KMS-11 (cell line): Measurements from ENCODE around the gene KIF7.

Source experiments
- H2AFZ ChIP-seq: fragments of 200-600 bp; sonication (generic); 2 replicates; pipeline ENCODE4 v1.6.1; 2016; ENCODE audit warnings: antibody characterized with exemption, mixed run types, low read depth
- H3K27ac ChIP-seq: fragments of 200-600 bp; sonication (generic); 2 replicates; pipeline ENCODE4 v1.6.1; 2016; ENCODE audit warnings: mild to moderate bottlenecking, mixed run types
- H3K27me3 ChIP-seq: fragments of 200-600 bp; sonication (generic); 2 replicates; pipeline ENCODE4 v1.6.1; 2017; ENCODE audit warnings: mild to moderate bottlenecking, low read depth, mixed run types, moderate library complexity; ENCODE audit not compliant: insufficient read depth
- H3K36me3 ChIP-seq: fragments of 200-600 bp; sonication (generic); 2 replicates; pipeline ENCODE4 v1.6.1; 2017; ENCODE audit warnings: mild to moderate bottlenecking, mixed run types; ENCODE audit not compliant: insufficient read depth
- H3K4me1 ChIP-seq: fragments of 200-600 bp; sonication (generic); 2 replicates; pipeline ENCODE4 v1.6.1; 2016; ENCODE audit warnings: mild to moderate bottlenecking, low read depth, mixed run types; ENCODE audit not compliant: poor library complexity, severe bottlenecking
- H3K4me2 ChIP-seq: fragments of 200-600 bp; sonication (generic); 2 replicates; pipeline ENCODE4 v1.7.0; 2016; ENCODE audit warnings: mild to moderate bottlenecking, mixed run types
- H3K4me3 ChIP-seq: fragments of 200-600 bp; sonication (generic); IDR thresholded peaks from 2 replicates; pipeline ENCODE4 v1.6.1; 2017; ENCODE audit warnings: low read depth, low read length, mixed read lengths; ENCODE audit not compliant: insufficient read depth
- H3K79me2 ChIP-seq: fragments of 200-600 bp; sonication (generic); 2 replicates; pipeline ENCODE4 v1.6.1; 2016; ENCODE audit warnings: low read depth, mixed run types; ENCODE audit not compliant: insufficient read depth
- H3K9ac ChIP-seq: fragments of 200-600 bp; sonication (generic); 2 replicates; pipeline ENCODE4 v1.6.1; 2016; ENCODE audit warnings: mild to moderate bottlenecking, mixed run types
- H4K20me1 ChIP-seq: fragments of 200-600 bp; sonication (generic); 2 replicates; pipeline ENCODE4 v1.6.1; 2016; ENCODE audit warnings: mild to moderate bottlenecking, mixed run types; ENCODE audit not compliant: insufficient read depth
- TF ChIP-seq, protein P1 (sequence below): fragments of 200-600 bp; sonication (generic); conservative IDR thresholded peaks from 2 replicates; pipeline ENCODE4 v1.6.1; 2017; ENCODE audit warnings: low read depth, mild to moderate bottlenecking, antibody characterized with exemption, low read length, moderate library complexity, mixed read lengths

The KIF7 gene

DNA sequence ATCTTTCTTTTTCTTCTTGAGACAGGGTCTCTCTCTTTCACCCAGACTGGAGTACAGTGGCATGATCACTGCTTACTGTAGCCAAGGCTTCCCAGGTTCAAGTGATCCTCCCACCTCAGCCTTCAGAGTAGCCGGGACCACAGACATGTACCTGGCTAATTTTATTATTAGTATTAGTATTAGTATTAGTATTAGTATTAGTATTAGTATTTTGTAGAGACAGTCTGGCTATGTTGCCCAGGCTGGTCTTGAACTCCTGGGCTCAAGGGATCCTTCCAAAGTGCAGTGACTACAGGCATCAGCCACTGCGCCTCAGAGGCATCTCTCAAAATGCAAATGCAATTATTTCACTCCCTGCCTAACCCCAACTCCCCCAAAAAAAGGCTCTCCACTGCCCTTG lies 1.7 kb downstream of the KIF7 start:
- H3K4me2 ChIP-seq, result no peak overlapping the region
- H3K9ac ChIP-seq, result no peak overlapping the region
- H3K79me2 ChIP-seq, result no peaks in the 10 kb centered on the region
- H3K27ac ChIP-seq, result no peak overlapping the region
- H3K36me3 ChIP-seq, result no peaks in the 10 kb centered on the region
- H3K4me3 ChIP-seq, result no peak overlapping the region
- H3K27me3 ChIP-seq, result no peaks in the 10 kb centered on the region
- TF ChIP-seq, protein P1, sequence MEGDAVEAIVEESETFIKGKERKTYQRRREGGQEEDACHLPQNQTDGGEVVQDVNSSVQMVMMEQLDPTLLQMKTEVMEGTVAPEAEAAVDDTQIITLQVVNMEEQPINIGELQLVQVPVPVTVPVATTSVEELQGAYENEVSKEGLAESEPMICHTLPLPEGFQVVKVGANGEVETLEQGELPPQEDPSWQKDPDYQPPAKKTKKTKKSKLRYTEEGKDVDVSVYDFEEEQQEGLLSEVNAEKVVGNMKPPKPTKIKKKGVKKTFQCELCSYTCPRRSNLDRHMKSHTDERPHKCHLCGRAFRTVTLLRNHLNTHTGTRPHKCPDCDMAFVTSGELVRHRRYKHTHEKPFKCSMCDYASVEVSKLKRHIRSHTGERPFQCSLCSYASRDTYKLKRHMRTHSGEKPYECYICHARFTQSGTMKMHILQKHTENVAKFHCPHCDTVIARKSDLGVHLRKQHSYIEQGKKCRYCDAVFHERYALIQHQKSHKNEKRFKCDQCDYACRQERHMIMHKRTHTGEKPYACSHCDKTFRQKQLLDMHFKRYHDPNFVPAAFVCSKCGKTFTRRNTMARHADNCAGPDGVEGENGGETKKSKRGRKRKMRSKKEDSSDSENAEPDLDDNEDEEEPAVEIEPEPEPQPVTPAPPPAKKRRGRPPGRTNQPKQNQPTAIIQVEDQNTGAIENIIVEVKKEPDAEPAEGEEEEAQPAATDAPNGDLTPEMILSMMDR, result no peak
- H3K4me1 ChIP-seq, result peaks cover 13% of the 10 kb centered on the region
- H2AFZ ChIP-seq, result no peak overlapping the region
- H4K20me1 ChIP-seq, result no peaks in the 10 kb centered on the region

DNA sequence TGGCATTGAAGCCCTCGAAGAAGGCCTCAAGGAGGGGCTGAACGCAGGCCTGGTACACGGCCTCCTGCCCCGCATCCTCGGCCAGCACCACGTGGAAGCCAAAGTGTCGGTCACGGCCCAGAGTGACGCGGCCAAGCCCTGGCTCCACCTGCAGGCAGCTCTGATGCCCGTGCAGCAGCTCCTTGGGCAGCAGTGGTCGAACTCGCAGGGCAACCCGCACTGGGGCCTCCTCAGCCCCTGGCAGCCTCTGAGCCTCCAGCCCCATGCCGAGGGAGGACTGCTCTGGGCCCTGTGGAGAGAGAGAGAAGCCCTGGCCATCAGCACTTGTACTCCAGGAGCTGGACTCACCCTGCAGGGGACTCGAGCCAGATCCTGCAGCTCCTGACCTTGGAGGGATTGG lies 2.6 kb downstream of the KIF7 start:
- H2AFZ ChIP-seq, result no peak overlapping the region
- H3K4me1 ChIP-seq, result peaks cover 13% of the 10 kb centered on the region
- TF ChIP-seq, protein P1, result no peak
- H3K79me2 ChIP-seq, result no peaks in the 10 kb centered on the region
- no peak overlapping the region for H3K4me3 ChIP-seq
- no peak overlapping the region for H3K27ac ChIP-seq
- no peaks in the 10 kb centered on the region for H3K27me3 ChIP-seq
- no peaks in the 10 kb centered on the region for H3K36me3 ChIP-seq
- no peaks in the 10 kb centered on the region for H4K20me1 ChIP-seq
- H3K4me2 ChIP-seq, result no peak overlapping the region
- H3K9ac ChIP-seq, result no peak overlapping the region

DNA sequence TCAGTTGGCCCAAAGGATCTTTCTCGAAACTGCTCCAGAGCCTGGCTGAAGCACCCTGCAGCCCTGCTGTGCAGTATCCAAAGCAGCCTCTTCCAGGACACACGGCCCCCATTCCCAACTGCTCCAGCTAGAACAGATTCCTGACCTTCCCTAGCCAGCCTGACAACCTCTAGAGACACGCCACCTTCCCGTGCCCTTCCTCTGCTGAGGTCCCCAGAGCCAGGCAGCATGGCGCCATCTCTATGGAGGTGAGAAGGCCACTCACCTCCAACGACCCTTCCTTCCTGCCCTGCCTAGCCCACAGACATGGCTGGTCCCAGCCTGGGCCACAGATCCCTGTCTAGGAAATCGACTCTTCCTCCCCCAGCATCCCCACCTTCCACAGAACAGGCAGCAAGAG lies 3.1 kb downstream of the KIF7 start:
- H3K4me3 ChIP-seq, result no peak overlapping the region
- no peak overlapping the region for H2AFZ ChIP-seq
- H3K4me1 ChIP-seq, result peaks cover 13% of the 10 kb centered on the region
- H3K79me2 ChIP-seq, result no peaks in the 10 kb centered on the region
- no peaks in the 10 kb centered on the region for H3K36me3 ChIP-seq
- no peak overlapping the region for H3K4me2 ChIP-seq
- TF ChIP-seq, protein P1, result no peak
- no peaks in the 10 kb centered on the region for H3K27me3 ChIP-seq
- no peak overlapping the region for H3K27ac ChIP-seq
- no peaks in the 10 kb centered on the region for H4K20me1 ChIP-seq
- no peak overlapping the region for H3K9ac ChIP-seq

DNA sequence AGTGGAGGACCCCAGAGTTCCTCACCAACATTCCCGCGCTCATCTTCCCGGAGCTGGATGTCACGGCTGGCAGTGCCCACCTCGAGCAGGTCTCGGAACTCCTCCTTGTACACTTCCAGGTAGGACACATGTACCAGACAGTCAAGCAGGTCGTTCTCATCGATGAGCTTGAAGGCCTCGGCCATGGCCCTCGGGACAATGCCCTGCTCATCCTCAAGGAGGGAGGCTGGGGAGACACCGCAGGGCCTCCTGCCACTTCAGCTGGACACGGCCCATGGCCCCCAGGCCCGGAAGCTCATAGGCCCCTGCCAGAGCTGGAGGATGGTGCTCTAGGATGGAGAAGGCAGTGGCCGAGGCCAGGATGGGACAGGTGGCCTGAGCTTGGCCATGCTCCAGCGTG lies 5.6 kb downstream of the KIF7 start:
- H2AFZ ChIP-seq, result no peak overlapping the region
- no peak overlapping the region for H3K9ac ChIP-seq
- TF ChIP-seq, protein P1, result no peak
- no peaks in the 10 kb centered on the region for H3K79me2 ChIP-seq
- no peaks in the 10 kb centered on the region for H4K20me1 ChIP-seq
- no peaks in the 10 kb centered on the region for H3K36me3 ChIP-seq
- H3K4me3 ChIP-seq, result no peak overlapping the region
- no peak overlapping the region for H3K27ac ChIP-seq
- H3K4me2 ChIP-seq, result no peak overlapping the region
- no peaks in the 10 kb centered on the region for H3K27me3 ChIP-seq
- peaks cover 3% of the 10 kb centered on the region for H3K4me1 ChIP-seq
